GM13976 (cell line): ENCODE data around the gene MGLL.
A peak's percentile ranks its signal among the peaks of the same experiment; 100 is the strongest.

Source experiments
- DNase-seq: peaks from one replicate; pipeline ENCODE4 v3.0.0; 2012; ENCODE audit warnings: low spot score
- in situ Hi-C: fragments of 300-500 bp; cut with MboI; formaldehyde crosslinking; loops from one replicate; pipeline ENCODE4 v1.12.0; 2022; ENCODE audit warnings: low sequenced_read_pairs, mixed read lengths, inconsistent platforms; ENCODE audit not compliant: unreplicated experiment
- TF ChIP-seq, protein P1 (sequence below): IDR thresholded peaks from 2 replicates; pipeline ENCODE4 v1.5.1; 2012; ENCODE audit warnings: borderline replicate concordance, mild to moderate bottlenecking; ENCODE audit not compliant: insufficient read depth; ENCODE audit errors: extremely low read depth, missing control alignments, control extremely low read depth

Gene MGLL

DNA sequence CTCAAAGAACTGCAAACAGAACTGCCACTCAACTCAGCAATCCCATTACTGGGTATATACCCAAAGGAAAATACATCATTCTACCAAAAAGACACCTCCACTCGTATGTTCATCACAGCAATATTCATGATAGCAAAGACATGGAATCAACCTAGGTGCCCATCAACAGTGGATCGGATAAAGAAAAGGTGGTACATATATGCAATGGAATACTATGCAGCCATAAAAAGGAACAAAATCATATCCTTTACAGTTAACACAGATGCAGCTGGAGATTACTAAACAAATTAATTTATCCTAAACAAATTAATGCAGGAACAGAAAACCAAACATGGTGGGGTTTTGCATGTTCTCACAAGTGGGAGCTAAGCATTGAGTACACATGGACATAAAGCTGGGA, 27.3 kb downstream of the MGLL start:
- TF ChIP-seq, protein P1, sequence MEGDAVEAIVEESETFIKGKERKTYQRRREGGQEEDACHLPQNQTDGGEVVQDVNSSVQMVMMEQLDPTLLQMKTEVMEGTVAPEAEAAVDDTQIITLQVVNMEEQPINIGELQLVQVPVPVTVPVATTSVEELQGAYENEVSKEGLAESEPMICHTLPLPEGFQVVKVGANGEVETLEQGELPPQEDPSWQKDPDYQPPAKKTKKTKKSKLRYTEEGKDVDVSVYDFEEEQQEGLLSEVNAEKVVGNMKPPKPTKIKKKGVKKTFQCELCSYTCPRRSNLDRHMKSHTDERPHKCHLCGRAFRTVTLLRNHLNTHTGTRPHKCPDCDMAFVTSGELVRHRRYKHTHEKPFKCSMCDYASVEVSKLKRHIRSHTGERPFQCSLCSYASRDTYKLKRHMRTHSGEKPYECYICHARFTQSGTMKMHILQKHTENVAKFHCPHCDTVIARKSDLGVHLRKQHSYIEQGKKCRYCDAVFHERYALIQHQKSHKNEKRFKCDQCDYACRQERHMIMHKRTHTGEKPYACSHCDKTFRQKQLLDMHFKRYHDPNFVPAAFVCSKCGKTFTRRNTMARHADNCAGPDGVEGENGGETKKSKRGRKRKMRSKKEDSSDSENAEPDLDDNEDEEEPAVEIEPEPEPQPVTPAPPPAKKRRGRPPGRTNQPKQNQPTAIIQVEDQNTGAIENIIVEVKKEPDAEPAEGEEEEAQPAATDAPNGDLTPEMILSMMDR = no peak
- in situ Hi-C loops = no loop called here
- DNase-seq = no peak

DNA sequence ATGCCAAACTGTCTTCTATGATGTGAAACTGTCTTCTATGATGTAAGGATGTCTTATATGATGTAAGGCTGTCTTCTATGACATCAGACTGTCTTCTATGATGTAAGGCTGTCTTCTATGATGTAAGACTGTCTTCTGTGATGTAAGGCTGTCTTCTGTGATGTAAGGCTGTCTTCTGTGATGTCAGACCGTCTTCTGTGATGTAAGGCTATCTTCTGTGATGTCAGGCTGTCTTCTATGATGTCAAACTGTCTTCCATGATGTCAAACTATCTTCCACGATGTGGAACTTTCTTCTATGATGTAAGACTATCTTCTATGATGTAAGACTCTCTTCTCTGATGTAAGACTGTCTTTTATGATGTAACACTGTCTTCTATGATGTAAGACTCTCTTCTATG, 27.9 kb downstream of the MGLL start:
- in situ Hi-C loops = no loop called here
- DNase-seq = no peak
- TF ChIP-seq, protein P1 = no peak

DNA sequence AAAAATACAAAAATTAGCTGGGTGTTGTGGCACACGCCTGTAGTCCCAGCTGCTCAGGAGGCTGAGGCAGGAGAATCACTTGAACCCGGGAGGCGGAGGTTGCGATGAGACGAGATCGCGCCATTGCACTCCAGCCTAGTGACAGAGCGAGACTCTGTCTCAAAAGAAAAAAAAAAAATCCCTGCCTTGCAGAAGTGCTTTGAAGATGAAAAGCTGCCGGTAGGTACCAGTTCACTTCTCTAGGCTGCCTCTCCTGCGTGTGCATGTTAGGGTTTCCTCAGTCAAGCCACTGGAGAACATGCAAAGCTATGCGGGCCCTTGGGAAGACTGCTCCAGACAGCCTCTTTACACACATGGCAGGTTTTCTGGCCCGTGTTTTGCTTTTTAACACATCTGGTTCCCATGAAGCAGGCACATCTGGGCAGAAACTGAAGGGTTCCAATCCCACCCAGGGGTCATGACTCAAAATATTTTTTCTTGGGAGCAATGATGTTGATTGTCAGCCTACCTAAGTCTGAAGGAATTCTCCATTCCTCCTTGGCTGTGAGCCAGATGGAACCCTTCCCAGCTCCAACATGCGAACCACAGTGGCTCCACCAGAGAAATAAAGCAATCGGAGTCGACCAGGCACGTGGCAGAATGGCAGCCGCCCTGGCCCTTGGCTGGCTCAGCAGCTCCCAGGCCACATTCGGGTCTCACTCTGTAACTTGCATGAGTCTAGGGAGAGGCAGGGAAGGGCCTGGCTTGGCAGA, 29.6 kb downstream of the MGLL start:
- TF ChIP-seq, protein P1 = no peak
- DNase-seq = no peak
- in situ Hi-C loops = no loop called here

DNA sequence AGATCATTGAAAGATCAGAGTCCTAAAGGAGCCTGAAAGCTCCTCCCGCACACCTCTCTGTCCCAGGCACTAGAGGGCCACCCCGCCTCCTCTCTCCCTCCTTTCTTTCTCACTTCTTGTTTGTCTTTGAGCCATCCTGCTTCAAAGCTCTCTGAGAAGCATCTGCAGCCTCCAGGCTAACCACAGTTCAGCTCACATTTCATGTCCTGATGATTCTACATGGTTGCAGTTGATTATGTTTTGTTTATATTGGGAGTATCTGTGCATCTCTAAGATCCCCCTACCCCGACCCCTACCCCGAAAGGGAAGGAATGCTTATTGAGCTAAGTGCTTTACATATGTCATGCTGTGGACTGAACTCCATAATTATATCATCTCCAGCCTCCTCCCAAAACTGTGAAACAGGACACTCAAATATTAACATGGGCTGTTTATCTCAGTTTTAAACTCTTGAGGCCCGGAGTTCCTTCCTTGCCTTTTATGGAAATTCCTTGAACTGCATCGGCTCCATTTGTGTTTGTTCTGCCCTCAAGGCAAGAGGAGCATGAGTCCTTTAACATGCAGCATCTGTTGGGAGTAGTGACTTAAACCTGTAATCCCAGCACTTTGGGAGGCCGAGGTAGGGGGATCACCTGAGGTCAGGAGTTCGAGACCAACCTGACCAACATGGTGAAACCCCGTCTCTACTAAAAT, 30.9 kb downstream of the MGLL start:
- TF ChIP-seq, protein P1 = peak; percentile 39
- in situ Hi-C loops = no loop called here
- peak; percentile 84 for DNase-seq

DNA sequence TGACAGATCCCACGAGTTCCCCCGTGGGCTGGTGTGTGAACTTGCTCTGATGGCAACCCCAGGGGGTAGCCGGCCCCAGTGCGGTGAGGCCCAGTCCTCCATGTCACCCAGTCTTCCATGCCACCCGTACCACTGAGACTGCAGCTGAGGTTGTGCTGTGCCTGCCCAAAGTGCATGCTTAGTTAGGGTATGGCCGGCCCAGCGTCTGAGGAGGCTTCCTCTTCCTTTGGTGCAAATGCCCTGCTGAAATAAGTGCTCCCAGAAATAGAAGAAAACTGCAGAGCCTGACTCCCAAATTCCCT, 31.5 kb downstream of the MGLL start:
- TF ChIP-seq, protein P1 = no peak
- in situ Hi-C loops = no loop called here
- no peak for DNase-seq

DNA sequence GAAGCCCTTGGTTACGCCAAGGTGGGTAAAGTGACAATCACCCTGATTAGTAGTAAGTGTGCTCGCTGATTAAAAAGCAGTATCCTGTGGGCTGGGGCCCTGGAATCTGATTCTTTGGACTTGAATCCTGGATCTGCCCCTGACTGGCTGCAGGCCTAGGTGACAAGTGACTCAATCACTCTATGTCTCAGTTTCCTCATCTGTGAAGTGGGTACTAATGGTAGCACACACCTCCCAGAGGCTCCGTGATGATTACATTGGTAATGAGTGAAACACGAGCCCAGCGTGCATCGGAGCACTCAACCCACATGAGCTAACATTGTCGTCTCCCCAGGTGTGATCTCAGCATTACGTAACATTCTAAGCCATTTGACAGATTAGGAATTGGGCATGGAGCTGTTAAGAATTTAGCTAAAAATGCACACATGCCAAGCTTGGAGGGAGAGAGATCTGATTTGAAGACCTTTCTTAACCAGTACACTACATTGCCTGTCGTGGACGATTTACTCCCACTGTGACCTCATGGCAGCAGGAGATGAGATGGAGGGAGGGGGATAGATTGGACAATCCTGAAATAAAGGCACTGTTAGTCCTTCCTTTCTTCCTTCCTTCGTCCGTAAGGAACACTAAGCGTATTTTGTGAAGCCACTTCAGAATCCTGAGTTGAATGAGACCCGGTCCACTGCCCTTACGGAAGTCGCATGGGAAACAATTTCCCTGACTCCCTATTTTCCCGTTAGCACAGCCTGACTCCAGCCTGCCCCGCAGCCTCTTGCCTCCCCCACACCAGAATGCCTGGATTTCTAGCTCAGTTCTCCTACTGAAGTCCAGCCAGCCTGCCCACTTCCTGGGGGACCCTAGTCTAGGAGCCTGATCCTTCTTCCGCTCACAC, 32.1 kb downstream of the MGLL start:
- no peak for DNase-seq
- in situ Hi-C loops = no loop called here
- TF ChIP-seq, protein P1 = no peak
